Liver (tissue), 9 donors: Measurements from ENCODE around the gene CDH23. TPM values are rescaled to one million over a fixed set of nuclear protein-coding genes. Genes with fewer than 3 reads are reported as not detected.

Experiments
- DNase-seq: peaks from one replicate; pipeline ENCODE4 v3.0.0-alpha.2; 2017; ENCODE audit warnings: low spot score
- H3K27ac ChIP-seq, 2 donors: one replicate each; pipeline ENCODE4 v1.7.0; 2013; ENCODE audit warnings: inconsistent platforms in 2 of 2, low read length in 2 of 2, control low read depth in 1 of 2, low read depth in 1 of 2, mild to moderate bottlenecking in 1 of 2
- H3K27me3 ChIP-seq, 4 donors: one replicate each; pipeline versions ENCODE4 v1.6.1 to v1.7.0; 2013; ENCODE audit warnings: low read length in 3 of 4, inconsistent platforms in 1 of 4, mild to moderate bottlenecking in 1 of 4, moderate library complexity in 1 of 4; ENCODE audit not compliant: control insufficient read depth in 4 of 4, insufficient read depth in 4 of 4
- H3K36me3 ChIP-seq, 4 donors: one replicate each; pipeline versions ENCODE4 v1.6.1 to v1.7.0; 2013; ENCODE audit warnings: low read length in 3 of 4, mild to moderate bottlenecking in 3 of 4, low read depth in 1 of 4, moderate library complexity in 1 of 4; ENCODE audit not compliant: control insufficient read depth in 4 of 4, insufficient read depth in 3 of 4
- H3K4me1 ChIP-seq, 4 donors: one replicate each; pipeline versions ENCODE4 v1.6.1 to v1.7.0; 2013; ENCODE audit warnings: low read length in 3 of 4, mild to moderate bottlenecking in 3 of 4, moderate library complexity in 1 of 4; ENCODE audit not compliant: control insufficient read depth in 4 of 4, insufficient read depth in 4 of 4
- H3K4me3 ChIP-seq, 3 donors: one replicate each; pipeline versions ENCODE4 v1.6.1 to v1.7.0; 2013; ENCODE audit warnings: low read length in 3 of 3, control low read depth in 1 of 3, low read depth in 1 of 3, mild to moderate bottlenecking in 1 of 3
- H3K9ac ChIP-seq, 2 donors: one replicate each; pipeline ENCODE4 v1.7.0; 2013; ENCODE audit warnings: low read length in 2 of 2, mild to moderate bottlenecking in 2 of 2, moderate library complexity in 2 of 2, control low read depth in 1 of 2, low read depth in 1 of 2
- H3K9me3 ChIP-seq, 4 donors: one replicate each; pipeline versions ENCODE4 v1.6.1 to v1.7.0; 2013; ENCODE audit warnings: low read length in 3 of 4; ENCODE audit not compliant: control insufficient read depth in 4 of 4
- CTCF ChIP-seq: fragments of 150-350 bp; IDR thresholded peaks from 2 replicates; pipeline ENCODE4 v1.5.1; 2017; ENCODE audit warnings: improper control_type of control experiment, low read depth, low read length; ENCODE audit not compliant: missing input control
- EGR1 ChIP-seq, 2 donors: IDR thresholded peaks; 2 replicates each; pipeline ENCODE4 v1.6.1; 2016 to 2018; ENCODE audit warnings: antibody characterized with exemption in 2 of 2, low read depth in 2 of 2
- FOXA1 ChIP-seq: IDR thresholded peaks from 2 replicates; pipeline ENCODE4 v1.6.1; 2016; ENCODE audit warnings: antibody characterized with exemption
- FOXA2 ChIP-seq: IDR thresholded peaks from 2 replicates; pipeline ENCODE4 v1.6.1; 2016; ENCODE audit warnings: antibody characterized with exemption
- HNF4A ChIP-seq, 2 donors: conservative IDR thresholded peaks; 2 replicates each; pipeline ENCODE4 v1.6.1; 2016; ENCODE audit warnings: antibody characterized with exemption in 2 of 2, mild to moderate bottlenecking in 2 of 2
- JUND ChIP-seq, 2 donors: IDR thresholded peaks; 2 replicates each; pipeline ENCODE4 v1.6.1; 2016; ENCODE audit warnings: antibody characterized with exemption in 2 of 2
- NR2F2 ChIP-seq: IDR thresholded peaks from 2 replicates; pipeline ENCODE4 v1.6.1; 2016; ENCODE audit warnings: antibody characterized with exemption
- RAD21 ChIP-seq, 2 donors: IDR thresholded peaks; 2 replicates each; pipeline ENCODE4 v1.6.1; 2016; ENCODE audit warnings: antibody characterized with exemption in 2 of 2, mild to moderate bottlenecking in 2 of 2
- TAF1 ChIP-seq: conservative IDR thresholded peaks from 2 replicates; pipeline ENCODE4 v1.6.1; 2016; ENCODE audit warnings: antibody characterized with exemption, mild to moderate bottlenecking
- WGBS: extraction: QIAGEN DNeasy Blood & Tissue Kit; methylation state at CpG from one replicate; pipeline ENCODE4 v1.1.7; 2013; 5-methylcytosine and 5-hydroxymethylcytosine counted together
- polyA plus RNA-seq, 2 donors: library from polyadenylated mRNA; stranded (reverse) in 1 of 2; unstranded in 1 of 2; fragments of 200-250 nt in 1 of 2; fragments of >200 nt in 1 of 2; fragmentation: Nextera tagmentation in 1 of 2; extraction: Ambion mirVana in 1 of 2; gene quantifications; one replicate each; pipeline versions ENCODE4 v1.2.1 to v1.2.3, GENCODE V29; 2013 to 2015
- total RNA-seq, 2 donors: library from RNA; depleted of rRNA; stranded (reverse); fragments of >200 nt; gene quantifications; one replicate each; pipeline ENCODE4 v1.2.3, GENCODE V29; 2014
- TF ChIP-seq, protein P1 (sequence below): IDR thresholded peaks from 2 replicates; pipeline ENCODE4 v1.6.1; 2016; ENCODE audit warnings: antibody characterized with exemption
- TF ChIP-seq, protein P2 (sequence below): IDR thresholded peaks from 2 replicates; pipeline ENCODE4 v1.6.1; 2016; ENCODE audit warnings: antibody characterized with exemption
- donor health status: healthy.
- donor health status: healthy.
- donor health status: healthy.
- donor health status: healthy.
- donor health status: healthy.

CDH23 gene
- total and polyA plus RNA-seq, 4 donors: 1.5 to 4.7 (median 3.4) TPM

- Histone ChIP-seq H3K36me3 (no peaks in the 10 kb centered on the region), H3K9me3 (no peaks in the 10 kb centered on the region), H3K27me3 (no peaks in the 10 kb centered on the region), H3K4me1 (no peaks in the 10 kb centered on the region), H3K27ac (no peak overlapping the region), H3K4me3 (no peak overlapping the region), H3K9ac (no peak overlapping the region)
- WGBS: 85% methylated on average over 12 of the region's 14 CpGs
- no peak for DNase-seq
- TF ChIP-seq JUND (IDR thresholded peaks at IDR 0.05) (no peak), NR2F2 (peak; percentile 13)
Observed at GRCh38 chr10:71496927-71497762, 100.4 kb downstream of the CDH23 start.

DNA sequence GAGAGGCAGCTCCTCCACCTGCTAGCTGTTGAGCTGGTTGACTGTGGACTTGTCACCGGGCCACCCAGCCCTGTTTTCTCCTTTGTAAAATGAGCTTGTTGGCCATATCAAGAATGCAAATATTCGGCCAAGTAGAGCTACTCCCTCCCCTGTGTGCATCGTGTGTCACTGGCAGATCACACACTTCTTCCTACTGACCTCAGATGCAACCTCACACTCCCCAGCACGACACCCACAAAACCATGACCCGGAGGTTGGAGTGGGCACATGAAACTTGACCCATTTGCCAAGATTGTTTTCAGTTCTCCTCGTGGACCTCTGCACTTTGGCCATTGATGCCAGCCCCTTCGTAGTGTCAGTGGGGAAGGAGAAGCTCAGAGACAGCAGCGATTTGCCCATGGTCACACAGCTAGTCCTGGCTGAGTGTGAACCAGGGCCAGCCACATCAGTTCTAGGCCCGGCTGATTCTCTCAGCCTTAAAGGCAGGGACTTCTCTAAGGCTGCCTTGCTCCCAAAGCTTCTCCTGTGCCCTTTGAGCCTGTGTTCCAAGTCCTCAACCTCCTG is 101.1 kb downstream of the CDH23 start:
- no peak overlapping the region for H3K9ac ChIP-seq
- DNase-seq: no peak

More for the DNA sequence above, 101.1 kb downstream of the CDH23 start:
- Histone ChIP-seq H3K36me3 (no peaks in the 10 kb centered on the region), H3K4me3 (no peak overlapping the region), H3K9me3 (no peaks in the 10 kb centered on the region), H3K27ac (no peak overlapping the region), H3K27me3 (no peaks in the 10 kb centered on the region), H3K4me1 (no peaks in the 10 kb centered on the region)
- no peak for TF ChIP-seq TAF1
- TF ChIP-seq EGR1 (IDR thresholded peaks at IDR 0.05; ENCODE audit: low read depth in 2 of 2): no peak
- TF ChIP-seq JUND (IDR thresholded peaks at IDR 0.05): no peak
- TF ChIP-seq NR2F2: no peak
- TF ChIP-seq FOXA1: no peak
- TF ChIP-seq CTCF: no peak
- TF ChIP-seq, protein P1, sequence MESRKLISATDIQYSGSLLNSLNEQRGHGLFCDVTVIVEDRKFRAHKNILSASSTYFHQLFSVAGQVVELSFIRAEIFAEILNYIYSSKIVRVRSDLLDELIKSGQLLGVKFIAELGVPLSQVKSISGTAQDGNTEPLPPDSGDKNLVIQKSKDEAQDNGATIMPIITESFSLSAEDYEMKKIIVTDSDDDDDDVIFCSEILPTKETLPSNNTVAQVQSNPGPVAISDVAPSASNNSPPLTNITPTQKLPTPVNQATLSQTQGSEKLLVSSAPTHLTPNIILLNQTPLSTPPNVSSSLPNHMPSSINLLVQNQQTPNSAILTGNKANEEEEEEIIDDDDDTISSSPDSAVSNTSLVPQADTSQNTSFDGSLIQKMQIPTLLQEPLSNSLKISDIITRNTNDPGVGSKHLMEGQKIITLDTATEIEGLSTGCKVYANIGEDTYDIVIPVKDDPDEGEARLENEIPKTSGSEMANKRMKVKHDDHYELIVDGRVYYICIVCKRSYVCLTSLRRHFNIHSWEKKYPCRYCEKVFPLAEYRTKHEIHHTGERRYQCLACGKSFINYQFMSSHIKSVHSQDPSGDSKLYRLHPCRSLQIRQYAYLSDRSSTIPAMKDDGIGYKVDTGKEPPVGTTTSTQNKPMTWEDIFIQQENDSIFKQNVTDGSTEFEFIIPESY: no peak
- TF ChIP-seq RAD21 (IDR thresholded peaks at IDR 0.05): no peak
- no peak for TF ChIP-seq FOXA2
- TF ChIP-seq, protein P2, sequence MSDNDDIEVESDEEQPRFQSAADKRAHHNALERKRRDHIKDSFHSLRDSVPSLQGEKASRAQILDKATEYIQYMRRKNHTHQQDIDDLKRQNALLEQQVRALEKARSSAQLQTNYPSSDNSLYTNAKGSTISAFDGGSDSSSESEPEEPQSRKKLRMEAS: no peak
- TF ChIP-seq HNF4A (conservative IDR thresholded peaks at IDR 0.05): no peak
- 74% methylated on average over 9 of the region's 9 CpGs for WGBS
